ENCODE measurements around the gene ZNF423.

Gene ZNF423

DNA sequence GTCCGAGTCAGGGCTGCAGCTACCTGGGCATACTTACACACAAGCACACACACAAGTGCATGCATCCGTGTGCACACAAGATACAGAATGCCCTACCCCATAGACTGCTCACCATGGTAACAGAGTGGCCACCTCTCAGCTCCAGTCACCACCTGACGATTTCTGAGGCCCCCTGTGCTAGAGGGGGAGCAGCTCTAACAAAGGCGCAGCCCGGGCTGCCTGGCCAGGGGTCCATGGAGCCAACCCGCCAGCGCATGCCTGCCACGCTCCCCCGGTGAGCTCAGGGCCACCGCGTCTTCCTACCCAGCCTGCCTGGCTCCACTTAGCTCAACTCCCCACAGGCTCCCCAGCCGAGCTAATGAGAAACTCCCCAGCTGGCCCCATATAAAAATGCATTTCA is 75.5 kb downstream of the ZNF423 start:
- no peak for DNase-seq

DNA sequence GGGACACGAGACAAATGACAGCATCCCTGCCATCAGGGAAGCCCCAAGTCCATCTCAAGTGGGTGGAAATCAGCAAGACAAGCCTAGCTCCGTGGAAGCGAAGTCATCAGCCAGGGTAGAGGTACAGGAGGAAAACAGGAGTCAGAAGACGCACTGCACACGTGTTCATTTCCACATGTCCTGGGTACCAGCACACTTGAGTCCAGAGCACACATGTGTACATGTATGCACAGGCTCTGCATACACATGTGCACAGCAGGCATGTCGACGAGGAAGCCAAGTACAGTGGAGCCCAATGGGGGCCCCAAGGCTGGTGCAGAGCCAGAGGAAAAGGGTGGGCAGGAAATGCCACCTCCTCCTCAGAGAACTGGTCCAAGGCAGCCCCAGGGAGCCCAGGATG is 75.9 kb downstream of the ZNF423 start:
- DNase-seq, result no peak

DNA sequence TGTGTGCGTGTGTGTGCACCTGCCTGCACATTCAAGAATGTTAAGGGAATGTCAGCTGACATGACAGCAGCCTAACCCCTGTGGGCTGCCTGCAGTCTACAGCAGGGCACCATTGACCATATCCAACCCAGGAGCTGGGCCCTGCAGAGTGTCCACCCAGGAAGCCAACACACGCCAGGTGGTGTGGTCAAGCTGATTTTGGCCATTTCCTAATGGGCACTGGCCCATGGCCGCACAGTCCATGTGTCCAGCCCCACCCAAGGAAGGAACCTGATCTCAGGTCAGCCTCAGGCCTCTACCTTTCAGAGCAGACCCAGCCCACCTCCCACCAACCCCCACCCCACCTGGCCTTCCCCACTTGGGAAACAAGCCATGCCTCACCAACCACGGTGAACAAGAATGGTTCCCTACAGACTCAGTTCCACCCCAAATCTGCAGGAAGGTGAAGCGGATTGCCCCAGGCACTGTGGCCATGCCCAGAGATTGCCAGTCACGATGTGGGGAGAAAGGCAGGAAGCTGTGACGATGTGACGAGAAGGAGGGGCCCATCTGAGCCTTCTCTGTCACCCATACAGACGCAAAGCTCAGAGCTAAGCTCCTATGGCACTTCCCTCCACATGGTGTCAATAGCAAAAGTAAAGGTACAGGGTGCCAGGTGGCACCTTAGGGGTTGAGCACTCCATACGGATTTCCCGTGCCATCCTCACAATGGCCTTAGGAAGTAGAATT is 77.5 kb downstream of the ZNF423 start:
- no peak for DNase-seq

DNA sequence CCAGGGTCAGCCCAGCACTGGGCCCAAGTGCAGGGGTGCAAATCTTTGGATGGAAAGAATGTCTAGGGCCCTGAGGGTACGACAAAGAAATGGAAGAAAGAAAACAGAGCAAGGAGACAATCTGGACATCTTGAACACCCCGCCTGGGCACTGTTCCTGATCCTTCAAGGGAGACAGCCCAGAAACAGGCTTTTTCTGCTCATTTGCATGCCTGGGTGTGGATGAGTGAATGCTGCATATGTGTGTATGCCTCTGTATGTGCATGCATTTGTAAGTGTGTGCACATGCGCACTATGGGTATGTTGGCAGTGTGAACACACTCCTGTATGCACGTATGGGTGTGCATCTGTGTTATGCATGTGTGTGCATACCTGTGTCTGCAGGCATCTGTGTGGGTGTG is 79.2 kb downstream of the ZNF423 start:
- no peak for DNase-seq

DNA sequence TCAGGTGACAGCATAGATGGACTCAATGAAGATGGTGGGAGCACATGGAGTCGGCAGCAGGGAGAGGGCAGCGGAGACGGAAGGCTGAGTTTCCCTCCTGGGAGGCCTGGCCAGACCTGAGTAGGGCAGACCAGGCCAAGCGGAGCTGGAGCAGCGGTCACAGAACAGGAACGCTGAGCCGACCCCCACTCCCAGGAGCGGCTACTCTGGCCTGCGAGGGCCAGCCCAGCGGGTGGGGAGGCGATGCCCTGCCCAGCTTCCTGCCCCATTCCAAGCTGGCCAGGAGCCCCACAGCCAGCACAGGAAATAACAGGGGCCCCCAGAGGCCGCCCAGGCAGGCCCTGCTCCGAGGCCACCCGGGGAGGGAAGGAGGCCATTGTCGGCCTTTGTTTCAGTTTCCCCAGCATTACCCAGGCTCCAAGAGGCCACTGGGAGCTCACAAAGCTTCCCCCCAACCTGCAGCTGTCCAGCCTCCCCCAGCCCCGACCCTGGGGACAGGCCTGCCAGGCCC is 79.8 kb downstream of the ZNF423 start:
- no peak for DNase-seq

DNA sequence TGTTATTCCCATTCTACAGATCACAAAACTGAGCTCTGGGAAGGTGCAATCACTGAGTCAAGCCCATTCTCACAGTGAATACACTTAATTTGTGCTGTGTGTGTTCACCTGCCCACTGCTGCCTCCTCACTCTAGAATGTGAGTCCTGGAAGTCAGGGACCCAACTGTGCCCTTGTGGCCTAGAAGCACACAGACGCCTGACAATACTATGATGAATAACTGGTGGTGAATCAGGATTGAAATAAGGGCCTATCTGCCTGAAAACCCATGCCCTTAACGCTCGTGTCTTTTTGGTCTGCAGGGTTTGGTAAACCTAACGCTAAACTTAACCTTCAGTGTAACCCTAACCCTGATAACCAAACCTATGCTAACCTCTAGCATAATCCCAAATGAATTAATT is 80.3 kb downstream of the ZNF423 start:
- DNase-seq, result no peak

DNA sequence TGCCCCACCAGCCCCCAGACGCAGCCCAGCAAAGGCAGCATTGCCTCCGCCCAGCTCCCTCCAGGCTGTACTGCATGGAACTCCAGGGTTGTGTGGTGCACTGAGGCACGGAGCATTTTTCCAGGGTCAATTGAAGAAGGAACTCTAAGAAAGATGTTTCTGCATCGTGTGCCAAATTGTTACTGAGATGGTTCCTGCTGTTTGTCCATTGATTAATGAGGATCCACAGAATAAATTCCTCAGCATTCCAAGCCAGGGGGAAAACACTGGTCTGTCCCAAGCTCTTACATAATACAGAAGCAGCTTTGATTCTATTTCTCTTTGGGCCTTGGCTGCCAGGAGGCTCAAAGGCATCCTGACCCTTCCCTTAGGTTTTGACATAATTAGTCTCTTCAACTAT is 80.9 kb downstream of the ZNF423 start:
- DNase-seq, result no peak

DNA sequence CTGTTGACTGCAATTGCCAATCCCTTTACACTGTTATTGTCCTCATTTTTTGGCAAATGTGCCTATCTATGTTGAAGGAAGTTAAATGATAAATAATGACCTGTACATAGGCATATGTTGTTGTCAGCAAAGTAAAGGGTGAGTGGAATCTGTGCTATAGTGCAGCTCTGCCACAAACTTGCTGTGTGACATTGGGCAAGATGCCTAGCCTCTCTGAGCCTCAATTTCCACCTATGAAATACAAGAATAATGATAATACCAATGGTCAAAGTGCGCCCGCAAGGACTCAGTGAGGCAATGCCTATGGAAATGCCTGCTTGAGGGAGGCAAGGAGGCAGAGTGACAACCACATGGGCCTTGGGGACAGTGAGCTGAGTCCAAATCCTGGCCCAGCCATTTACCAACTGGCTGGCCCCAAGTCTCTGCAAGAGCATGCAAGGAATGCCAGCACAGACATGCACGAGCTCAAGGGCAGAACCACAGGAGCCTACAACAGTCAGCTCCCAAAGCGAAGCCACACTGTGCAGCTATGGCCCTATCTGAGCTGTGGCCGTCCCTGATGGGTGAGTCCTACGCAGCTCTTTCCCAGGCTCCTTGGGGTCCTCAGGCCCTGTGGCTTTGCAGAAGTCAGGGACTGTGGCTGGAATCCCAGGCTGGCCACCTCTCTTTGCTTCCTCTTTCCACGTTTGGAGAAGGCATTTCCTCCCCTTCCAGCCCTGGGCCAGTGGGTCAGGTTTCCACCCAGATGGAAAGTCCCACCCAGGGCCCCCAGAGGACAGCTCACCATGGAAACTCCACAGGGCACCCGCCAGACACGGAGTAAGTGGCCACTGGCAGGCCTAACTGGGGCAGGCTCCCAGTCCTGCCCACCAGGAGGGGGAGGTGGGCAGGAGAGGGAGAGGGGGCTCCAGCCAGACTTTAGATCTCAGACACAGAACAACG is 82.1 kb downstream of the ZNF423 start:
- DNase-seq, result no peak

DNA sequence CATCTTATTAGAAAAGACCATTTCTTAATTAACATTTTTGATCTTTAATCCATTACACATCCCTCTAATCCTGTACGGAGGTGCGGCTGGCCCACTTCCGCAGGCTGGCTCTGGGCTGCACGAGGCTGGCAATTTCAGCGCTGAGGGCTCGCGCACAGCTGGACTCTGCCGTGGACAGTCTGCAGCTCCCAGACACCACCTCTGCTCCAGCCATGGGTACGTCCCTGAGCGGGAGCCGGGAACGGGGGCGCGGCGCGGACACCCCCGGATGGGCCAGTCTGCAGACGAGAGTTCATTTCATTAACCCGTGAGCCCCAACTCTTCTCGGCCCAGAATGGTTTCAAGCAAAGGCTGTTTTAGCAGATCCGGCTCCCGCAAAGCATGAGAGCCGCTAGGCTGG is 87.9 kb downstream of the ZNF423 start:
- DNase-seq, result no peak

DNA sequence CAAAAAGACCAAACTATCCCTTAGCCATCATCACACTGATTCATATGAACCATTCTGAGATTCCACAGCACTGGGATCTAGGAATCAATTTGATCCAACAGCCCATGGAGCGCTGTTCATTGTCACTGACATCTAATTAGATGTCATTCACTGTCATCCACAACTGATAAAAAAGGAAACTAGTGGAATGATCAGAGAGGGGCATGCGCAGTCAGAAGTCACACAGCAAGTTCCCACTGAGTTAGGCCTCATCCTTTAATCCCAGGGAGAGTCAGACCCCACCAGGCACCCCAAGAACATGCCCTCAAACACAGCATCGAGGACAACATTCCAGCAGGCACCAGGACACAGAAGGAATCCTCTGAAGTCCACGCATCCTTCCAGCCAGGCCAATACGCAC is 88.5 kb downstream of the ZNF423 start:
- DNase-seq, result no peak

DNA sequence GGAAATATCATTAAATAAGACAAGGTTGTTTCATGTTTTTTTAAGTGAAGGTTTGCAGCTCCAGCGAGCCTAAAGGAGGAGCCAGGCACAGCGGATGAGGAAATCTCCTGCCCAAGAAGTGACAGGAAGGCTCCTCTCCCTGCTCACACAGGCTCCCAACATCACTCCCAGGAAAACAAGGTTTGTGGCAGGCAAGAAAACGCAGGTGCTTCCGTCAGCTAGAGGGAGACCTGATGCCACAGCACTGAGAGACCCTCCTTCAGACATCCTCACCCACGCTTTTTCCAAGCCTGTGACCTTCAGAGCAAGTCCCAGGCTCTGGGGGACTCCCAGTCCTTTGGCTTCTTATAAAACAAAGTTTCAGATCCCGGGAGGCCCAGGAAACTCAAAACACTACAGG is 89.7 kb downstream of the ZNF423 start:
- no peak for DNase-seq

DNA sequence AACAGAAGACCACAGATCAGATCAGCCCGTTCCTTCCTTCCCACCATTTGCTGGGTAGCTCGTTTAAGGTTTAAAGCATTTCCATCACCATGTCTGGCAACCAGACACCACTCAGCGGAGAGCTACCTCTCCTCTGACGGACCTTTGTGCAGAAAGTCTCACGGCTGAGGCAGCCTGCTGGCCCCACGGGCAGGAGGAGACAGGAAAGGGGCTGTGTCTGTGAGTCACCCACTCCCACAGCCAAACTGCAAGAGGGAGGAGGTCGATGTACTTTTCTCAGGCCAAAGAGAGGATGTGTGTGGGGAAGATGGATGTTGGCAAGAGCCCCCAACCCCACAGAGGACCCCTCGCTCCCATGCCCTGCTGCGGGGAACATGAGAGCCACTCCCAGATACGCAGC is 92.1 kb downstream of the ZNF423 start:
- DNase-seq, result no peak

DNA sequence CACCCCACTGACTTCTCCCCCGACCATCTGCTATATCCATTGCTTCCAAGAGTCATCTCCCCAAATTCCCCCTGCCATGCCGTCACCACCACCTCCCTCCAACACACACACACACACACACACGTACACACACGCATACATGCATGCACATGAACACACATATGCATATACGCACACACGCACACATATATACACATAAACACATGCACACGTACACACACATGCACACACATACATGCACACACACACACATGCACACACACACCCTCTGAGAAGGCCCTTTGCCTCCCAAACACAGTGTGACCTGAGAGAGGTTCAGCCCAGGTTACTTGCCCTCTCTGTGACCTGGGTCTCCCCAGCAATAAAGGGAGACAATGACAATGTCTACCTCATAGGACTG is 95.1 kb downstream of the ZNF423 start:
- no peak for DNase-seq

DNA sequence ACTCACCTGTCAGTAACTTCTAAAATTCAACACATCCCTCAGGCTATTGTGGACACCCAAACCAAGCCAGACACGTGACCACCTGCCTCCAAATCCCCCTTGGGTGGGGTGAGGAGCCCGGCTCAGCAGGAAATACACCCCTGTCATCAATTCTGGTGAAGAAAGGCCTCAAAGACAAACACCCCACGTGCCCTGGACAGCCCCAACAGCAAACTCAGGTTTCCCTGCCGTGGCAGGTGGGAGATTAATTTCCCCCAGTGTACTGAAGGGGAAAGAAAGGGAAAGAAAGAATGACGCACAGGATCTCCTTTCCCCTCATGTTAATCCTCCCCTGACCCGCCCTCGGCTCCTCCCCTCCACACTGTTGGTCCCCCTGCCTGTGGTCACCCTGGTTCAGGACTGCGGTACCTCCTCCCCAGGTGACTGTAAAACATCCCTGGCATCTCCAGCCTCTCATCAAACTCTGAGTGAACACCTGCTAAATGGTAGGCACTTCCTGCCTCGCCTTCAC is 98.3 kb downstream of the ZNF423 start:
- no peak for DNase-seq

DNA sequence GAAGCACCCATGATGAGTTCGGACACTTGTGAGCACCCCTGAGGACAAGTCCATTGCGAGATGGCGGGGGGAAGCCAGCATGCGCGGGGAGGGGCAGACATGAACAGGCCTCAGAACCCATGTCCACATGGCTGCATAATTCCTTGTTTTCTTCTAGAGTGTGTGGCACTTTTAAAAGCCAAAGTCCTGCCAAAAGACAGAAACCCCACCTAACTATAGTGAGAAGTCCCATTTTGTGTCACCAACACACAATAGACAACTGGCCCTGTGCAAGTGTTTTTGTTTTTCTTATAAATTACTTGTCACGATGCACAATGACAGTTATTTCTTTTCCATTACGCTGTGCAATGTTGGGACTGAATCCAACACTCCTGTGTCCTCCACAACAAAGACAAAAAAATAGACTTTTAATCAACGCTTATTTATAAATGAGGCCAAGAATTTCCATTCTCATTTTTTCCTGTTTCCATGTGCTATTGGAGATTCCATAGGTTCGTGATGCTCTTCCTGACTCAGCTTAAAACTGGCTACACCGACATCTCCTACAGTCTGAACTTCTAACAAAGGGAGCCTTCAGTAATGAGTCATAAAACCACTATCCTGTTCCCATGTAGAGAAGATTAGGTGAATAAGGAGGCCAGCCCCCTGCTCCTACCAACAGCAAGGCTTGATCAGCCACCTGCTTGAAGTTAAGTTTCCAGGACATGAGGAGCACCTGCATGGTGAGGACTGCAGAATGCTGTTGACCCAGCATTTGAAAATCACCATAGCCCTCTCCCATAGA is 98.9 kb downstream of the ZNF423 start:
- no peak for DNase-seq

DNA sequence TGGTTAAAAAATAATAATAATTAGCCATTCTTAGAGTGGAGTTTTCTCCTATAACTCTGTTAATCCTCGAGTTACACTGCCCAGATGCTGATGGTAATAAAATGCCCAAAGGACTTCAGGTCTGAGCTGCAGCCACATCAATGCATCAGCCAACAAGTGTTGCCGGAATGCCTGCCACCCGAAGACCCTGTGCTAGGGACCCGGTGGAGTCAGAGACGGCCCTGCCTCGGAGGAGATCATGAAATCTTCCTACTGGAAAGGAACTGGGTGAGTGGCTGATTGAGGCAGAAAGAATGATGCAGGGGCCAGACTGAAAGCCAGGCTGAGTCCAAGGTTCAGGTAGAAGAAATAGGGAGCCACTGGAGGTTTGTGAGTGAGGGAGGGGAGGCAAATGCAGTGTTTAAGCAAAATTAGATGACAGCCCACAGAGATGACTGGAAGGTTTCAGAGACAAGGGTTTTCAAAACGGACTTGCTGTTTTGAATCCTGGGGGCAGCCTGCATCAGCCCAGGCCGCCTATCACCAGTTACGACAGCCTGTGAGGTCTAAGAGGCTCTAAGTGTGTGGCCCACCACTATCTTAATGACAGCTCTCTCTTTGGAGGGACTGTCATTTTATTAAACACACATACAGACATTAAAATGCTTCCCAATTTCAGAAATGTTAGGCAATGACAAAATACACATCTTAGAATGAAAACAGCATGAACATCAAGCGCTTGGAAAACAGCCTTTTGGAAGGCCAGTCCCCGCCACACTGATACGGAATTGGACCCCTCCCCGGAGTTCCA is 100.0 kb downstream of the ZNF423 start:
- DNase-seq, result no peak

DNA sequence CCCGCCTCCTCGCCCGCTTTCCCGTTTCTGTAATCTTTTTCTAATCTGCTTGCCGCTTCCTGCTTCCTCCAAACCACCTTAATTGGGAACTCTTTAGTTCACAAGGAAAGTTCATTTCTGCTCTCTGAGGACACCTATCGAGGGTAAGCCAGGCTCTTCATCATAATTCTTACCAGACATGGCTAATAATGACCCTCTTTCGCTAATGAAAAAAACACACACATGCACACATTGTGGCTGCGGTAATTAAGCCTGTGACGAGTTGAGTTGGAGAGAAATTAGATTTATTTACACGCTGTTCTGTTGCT is 100.6 kb downstream of the ZNF423 start:
- DNase-seq, result no peak

DNA sequence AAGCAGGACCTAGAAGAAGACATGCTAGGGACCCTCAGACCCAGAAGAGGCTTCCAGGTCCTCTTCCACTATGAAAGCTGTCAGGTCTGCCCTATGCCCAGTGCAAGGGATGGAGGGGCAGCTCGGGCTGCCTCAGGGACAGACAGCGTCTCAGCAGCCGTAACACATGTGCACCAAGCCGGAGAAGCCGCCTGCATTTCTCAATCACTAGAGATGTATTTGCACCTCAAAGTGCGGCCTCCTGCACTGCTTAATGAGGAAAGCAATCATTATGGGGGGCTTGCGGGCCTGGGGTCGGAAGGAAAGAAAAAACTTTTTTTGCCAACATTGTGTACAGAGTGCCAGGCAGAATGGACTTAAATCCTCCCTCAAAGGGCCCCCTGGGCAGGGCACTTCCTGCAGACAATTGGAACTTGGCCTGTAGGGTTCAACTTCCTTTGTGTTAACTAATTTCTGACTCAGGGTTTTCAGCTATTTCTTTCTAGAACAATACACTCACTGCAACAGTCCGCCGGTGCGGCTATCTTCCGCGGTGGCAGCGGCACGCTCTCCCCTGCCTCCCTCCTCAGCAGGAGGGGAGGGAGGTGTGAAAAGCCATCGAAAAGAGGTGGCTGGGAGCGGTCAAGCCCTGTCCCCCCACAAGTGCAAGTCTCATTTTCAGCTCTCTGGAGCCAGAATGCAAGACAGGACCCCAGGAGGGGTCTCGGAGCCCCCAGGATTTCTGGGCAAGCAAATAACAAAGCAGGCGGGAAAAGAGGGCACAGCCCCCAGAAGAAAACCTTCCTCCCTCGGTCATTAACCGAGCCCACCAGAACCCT is 101.2 kb downstream of the ZNF423 start:
- no peak for DNase-seq

DNA sequence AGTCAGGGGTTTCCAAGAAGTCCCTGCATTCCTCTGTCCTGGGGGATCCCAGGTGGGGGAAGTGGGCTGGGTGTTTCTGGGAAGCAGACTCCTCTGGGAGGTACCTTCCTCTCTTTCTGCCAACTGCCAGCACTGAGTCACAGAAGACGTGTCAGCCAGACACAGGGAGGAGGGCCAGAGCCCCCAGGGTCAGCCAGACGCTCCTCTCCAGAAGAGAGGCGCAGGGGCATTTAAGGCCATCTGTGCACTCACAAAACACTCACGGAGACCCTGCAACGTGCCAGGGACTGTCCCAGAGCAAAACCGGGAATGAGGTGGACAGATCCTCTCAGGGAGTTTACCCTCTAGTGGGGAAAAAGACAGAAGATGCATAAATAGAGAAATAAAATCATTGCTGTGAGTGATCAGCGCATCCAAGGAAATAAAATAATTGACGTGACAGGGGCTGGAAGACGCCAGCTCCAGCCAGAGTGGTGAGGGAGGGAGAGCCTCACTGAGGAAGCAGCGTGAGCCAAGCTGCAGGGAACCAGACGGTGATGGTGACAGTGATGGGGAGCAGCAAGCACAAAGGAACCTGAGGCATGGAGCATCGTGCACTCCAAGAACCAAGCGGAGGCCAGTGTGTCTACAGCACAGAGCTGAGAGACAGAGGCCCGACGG is 105.4 kb downstream of the ZNF423 start:
- no peak for DNase-seq

DNA sequence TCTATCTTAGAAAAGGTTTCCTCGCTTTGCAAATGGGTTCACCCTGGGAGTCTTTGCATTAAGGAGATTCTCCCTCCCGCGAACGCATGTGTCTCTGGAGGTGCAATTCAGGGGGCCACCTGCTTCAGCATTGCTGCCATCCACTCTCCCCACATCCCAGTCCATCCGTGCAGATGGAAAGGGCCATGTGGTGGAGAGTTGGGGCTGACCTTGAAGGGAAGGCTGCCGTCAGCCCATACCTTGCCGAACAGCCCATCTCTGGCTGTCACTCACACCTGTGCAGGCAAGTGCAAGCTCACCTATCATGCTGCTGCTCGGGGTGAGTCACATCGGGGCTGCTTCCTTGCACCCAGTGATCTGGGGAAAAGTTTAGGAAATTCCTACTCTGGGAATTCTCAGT is 106.1 kb downstream of the ZNF423 start:
- no peak for DNase-seq

DNA sequence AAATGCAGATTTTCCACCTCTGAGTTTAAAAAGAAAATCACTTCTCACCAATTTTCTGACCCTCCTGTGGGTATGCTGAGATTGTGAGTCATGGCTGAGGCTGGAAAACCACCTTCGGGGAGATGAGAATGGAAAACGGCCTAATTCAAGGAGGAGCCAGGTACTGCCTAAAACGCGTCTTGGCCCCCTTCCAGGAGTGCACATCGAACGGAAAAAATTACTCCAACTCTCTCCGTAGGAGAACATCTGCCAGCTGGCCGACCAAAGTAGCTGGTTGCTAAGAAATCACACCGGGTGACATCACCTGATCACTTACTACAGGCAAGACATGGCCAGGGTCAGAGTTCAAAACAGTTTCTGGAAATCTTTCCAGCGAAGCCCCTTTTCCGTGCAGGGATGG is 107.6 kb downstream of the ZNF423 start:
- DNase-seq, result no peak
